Activated CD8-positive, alpha-beta memory T cell treated with anti-CD3 and anti-CD28 coated beads, Interleukin-2, amount 50 U/mL, for 1 hour (primary cell): ENCODE measurements around the gene SPTBN4.
"Not testable (repeated sequence)": the region's sequence is repeated elsewhere in the genome, so short reads cannot be mapped to it uniquely, and the experiment has no call there.

ENCODE experiments used
- DNase-seq: peaks from one replicate; pipeline ENCODE4 v3.0.0-alpha.2; 2020; ENCODE audit errors: extremely low read depth

The SPTBN4 gene

DNA sequence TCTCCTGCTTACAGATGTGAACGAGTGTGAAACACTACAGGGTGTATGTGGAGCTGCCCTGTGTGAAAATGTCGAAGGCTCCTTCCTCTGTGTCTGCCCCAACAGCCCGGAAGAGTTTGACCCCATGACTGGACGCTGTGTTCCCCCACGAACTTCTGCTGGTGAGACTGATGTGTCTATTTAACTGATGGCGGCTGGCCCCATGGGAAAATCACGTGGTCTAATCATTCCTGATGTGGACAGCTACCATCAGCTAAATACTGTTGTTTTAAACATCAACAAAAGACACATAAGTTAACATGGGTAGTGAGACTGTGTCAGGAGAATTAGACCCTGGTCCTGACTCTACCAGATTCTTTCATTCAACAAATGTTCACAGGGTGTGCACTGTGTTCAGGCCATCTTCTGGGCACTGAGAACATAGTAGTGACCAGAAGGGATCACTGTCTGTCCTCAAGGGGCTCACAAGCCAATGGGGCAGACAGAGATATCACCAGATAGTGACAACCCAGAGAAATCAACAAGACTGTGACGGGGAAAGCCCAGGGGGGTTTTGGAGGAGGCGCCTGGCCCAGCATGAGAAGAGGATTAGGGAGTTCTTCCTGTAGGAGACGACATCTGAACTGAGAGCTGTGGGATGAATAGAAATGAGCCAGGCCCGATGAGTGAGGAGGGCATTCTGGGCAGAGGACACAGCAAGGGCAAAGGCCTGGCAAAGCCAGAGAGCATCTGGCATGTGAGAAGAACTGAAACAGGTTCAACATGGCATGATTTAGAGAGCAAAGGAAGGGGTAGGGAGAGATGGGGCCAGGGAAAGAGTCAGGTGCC, 152.7 kb downstream of the SPTBN4 start:
- DNase-seq = no peak

DNA sequence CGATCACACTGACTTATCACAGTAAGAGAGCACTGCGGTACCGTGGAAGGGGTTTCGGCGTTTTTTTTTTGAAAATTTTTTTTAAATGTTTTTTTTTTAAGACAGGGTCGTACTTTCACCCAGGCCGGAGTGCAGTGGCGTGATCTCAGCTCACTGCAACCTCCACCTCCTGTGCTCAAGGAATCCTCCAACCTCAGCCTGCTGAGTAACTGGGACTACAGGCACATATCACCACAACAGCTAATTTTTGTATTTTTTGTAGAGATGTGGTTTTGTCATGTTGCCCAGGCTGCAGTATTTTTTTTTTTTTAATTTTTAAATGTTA, 153.3 kb downstream of the SPTBN4 start:
- DNase-seq = no peak

DNA sequence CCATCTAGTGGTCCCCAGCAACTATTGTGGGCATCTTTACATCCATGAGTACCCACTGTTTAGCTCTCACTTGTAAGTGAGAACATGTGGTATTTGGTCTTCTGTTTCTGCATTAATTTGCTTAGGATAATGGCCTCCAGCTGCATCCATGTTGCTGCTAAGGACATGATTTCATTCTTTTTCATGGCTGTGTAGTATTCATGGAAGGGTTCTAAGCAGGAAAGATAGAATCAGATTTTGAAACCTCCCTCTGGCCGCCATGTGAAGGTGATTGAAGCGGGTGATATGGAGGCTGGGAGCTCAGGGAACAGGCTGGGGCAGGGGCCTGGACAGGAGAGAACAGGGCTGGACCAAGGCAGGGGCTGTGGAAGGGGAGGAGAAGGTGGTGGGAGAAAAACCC, 154.5 kb downstream of the SPTBN4 start:
- no peak for DNase-seq

GRCh38 chr19:40621966-40622772, 155.4 kb downstream of the SPTBN4 start:
- no peak for DNase-seq

- DNase-seq = no peak
Observed at GRCh38 chr19:40622773-40623075, 155.9 kb downstream of the SPTBN4 start.

- no peak for DNase-seq
Observed at GRCh38 chr19:40623403-40624251, 156.8 kb downstream of the SPTBN4 start.

DNA sequence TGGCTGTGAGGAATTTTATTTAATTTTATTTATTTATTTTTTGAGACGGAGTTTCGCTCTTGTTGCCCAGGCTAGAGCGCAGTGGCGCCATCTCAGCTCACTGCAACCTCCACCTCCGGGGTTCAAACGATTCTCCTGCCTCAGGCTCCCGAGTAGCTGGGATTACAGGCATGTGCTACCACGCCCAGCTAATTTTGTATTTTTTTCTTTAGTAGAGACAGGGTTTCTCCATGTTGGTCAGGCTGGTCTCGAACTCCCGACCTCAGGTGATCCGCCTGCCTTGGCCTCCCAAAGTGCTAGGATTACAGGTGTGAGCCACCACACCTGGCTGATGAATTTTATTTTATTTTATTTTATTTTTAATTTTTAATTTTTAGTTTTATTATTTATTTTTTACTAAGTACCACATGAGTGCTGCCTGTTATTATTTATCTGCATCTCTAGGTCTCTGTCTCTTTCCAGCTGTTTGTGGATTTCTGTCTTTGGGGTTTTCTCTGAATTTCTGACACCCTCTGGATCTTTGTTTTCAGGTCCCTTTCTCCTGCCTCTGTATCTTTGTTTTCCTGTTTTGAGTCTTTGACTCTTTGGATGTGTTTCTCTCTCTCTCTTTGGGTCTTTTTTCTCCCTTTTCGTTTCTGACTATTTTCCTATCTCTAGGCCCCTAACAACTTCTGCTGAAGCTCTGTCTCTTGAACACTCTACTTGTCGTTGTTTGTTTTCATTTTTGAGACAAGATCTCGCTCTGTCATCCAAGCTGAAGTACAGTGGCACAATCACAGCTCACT, 157.8 kb downstream of the SPTBN4 start:
- not testable (repeated sequence) for DNase-seq

GRCh38 chr19:40625406-40626120, 158.8 kb downstream of the SPTBN4 start:
- DNase-seq = no peak
